Fibroblast of pulmonary artery (primary cell): ENCODE measurements around the gene HPN.
A peak's percentile ranks its signal among the peaks of the same experiment; 100 is the strongest.

Experiments
- DNase-seq: peaks from one replicate; pipeline ENCODE4 v3.0.0-alpha.2; 2010; ENCODE audit warnings: low read depth
- H3K4me3 ChIP-seq: replicated peaks from 2 replicates; pipeline ENCODE4 v1.5.1; 2011; ENCODE audit warnings: low read depth, mild to moderate bottlenecking, control low read depth, low read length, moderate library complexity
- TF ChIP-seq, protein P1 (sequence below): IDR thresholded peaks from 2 replicates; pipeline ENCODE4 v1.5.1; 2011; ENCODE audit warnings: mild to moderate bottlenecking, control low read depth, low read length, inconsistent platforms; ENCODE audit errors: missing control alignments

HPN gene

GRCh38 chr19:35042056-35042730 lies 672 bp downstream of the HPN start:
- H3K4me3 ChIP-seq: no peak overlapping the region
- DNase-seq: no peak
- TF ChIP-seq, protein P1, sequence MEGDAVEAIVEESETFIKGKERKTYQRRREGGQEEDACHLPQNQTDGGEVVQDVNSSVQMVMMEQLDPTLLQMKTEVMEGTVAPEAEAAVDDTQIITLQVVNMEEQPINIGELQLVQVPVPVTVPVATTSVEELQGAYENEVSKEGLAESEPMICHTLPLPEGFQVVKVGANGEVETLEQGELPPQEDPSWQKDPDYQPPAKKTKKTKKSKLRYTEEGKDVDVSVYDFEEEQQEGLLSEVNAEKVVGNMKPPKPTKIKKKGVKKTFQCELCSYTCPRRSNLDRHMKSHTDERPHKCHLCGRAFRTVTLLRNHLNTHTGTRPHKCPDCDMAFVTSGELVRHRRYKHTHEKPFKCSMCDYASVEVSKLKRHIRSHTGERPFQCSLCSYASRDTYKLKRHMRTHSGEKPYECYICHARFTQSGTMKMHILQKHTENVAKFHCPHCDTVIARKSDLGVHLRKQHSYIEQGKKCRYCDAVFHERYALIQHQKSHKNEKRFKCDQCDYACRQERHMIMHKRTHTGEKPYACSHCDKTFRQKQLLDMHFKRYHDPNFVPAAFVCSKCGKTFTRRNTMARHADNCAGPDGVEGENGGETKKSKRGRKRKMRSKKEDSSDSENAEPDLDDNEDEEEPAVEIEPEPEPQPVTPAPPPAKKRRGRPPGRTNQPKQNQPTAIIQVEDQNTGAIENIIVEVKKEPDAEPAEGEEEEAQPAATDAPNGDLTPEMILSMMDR: no peak

- no peak overlapping the region for H3K4me3 ChIP-seq
- DNase-seq: no peak
- TF ChIP-seq, protein P1: no peak
These were observed 1.6 kb downstream of the HPN start for GRCh38 chr19:35042954-35043604.

DNA sequence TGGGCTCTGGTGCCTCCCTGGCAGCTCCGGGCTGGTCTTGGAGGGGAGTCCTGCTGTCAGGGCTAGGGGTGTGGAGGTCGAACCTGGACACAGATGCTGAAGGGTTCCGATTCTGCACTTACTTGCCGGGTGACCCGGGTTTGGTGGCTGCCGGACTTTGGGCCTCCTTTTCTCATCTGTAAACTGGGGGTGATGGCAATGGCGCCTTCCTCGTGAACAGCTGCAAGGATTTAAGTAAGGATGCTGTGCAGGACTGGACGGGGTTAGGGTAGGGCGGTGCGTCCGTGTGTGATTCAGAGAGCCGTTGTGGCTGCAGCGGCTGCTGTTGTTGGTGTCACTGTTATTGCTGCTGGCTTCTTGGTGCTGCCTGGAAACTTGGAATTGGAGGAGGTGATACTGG lies 2.4 kb downstream of the HPN start:
- no peak overlapping the region for H3K4me3 ChIP-seq
- TF ChIP-seq, protein P1: no peak

GRCh38 chr19:35044317-35045117 lies 3.0 kb downstream of the HPN start:
- H3K4me3 ChIP-seq: no peak overlapping the region
- TF ChIP-seq, protein P1: peak; percentile 99
- peak; percentile 71 for DNase-seq

More for the DNA sequence above, 2.4 kb downstream of the HPN start:
- no peak for DNase-seq

DNA sequence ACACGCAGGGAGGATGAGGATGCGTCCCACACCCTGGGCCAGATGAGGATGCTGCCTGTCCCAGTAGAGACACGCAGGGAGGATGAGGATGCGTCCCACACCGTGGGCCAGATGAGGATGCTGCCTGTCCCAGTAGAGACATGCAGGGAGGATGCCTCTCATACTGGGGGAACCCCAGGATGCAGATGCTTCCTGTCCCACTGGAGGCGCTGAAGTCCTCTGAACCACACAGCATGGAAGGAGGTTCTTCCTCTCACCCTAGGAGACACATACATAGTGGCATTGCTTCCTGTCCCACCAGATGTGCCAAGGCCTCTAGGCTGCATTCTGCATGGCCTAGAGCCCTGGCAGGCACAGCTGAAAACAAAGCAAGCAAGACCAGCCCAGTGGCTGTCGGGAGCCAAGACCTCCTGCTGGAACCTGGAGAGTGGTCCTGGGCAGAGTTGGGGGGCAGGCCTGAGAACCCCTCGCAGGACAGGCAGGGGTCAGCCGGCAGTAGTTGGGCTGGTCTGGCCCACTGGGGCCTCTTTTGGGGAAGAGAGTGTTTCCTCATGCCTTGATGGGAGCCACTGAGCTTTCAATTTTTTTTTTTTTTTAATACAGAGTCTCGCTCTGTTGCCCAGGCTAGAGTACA lies 4.3 kb downstream of the HPN start:
- TF ChIP-seq, protein P1: peak; percentile 34
- DNase-seq: peak; percentile 32
- no peak overlapping the region for H3K4me3 ChIP-seq

DNA sequence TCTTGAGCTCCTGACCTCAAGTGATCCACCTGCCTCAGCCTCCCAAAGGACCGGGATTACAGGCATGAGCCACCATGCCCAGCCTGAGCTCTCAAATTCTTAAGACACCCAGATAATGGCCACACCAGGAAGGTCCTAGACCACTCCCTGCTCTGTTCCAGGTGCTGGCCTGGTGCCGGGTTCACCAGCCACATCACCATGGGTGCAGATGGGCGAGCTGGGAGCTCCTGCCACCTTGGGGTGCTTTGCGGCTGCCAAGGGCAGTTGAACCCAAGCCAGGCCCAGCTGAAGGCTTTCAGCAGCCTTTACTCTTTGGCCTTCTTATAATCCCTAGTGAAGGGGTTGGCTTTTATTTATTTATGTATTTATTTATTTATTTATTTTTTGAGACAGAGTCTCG lies 4.9 kb downstream of the HPN start:
- DNase-seq: no peak
- TF ChIP-seq, protein P1: no peak
- no peak overlapping the region for H3K4me3 ChIP-seq
